HUES48 (cell line): ENCODE data around the gene TNS1.

Experiments used
- H3K27ac ChIP-seq: one replicate; pipeline ENCODE4 v1.7.0; 2013; ENCODE audit warnings: low read depth, low read length, inconsistent platforms
- H3K27me3 ChIP-seq: 2 replicates; pipeline ENCODE4 v1.6.1; 2013; ENCODE audit warnings: mild to moderate bottlenecking, low read length; ENCODE audit not compliant: control insufficient read depth, insufficient read depth
- H3K36me3 ChIP-seq: 2 replicates; pipeline ENCODE4 v1.6.1; 2013; ENCODE audit warnings: low read length; ENCODE audit not compliant: control insufficient read depth, insufficient read depth
- H3K4me1 ChIP-seq: 2 replicates; pipeline ENCODE4 v1.6.1; 2013; ENCODE audit warnings: mild to moderate bottlenecking, low read length; ENCODE audit not compliant: control insufficient read depth, insufficient read depth
- H3K4me3 ChIP-seq: 2 replicates; pipeline ENCODE4 v1.5.1; 2013; ENCODE audit warnings: mild to moderate bottlenecking, low read depth, low read length
- H3K9ac ChIP-seq: 2 replicates; pipeline ENCODE4 v1.6.1; 2013; ENCODE audit warnings: mild to moderate bottlenecking, low read depth, low read length, moderate library complexity
- H3K9me3 ChIP-seq: 2 replicates; pipeline ENCODE4 v1.6.1; 2013; ENCODE audit warnings: low read length; ENCODE audit not compliant: control insufficient read depth, insufficient read depth

Gene TNS1

GRCh38 chr2:217784996-217785543 lies 217.7 kb downstream of the TNS1 start:
- Histone ChIP-seq H3K9ac (no peak overlapping the region), H3K27me3 (peaks cover 7% of the 10 kb centered on the region), H3K27ac (no peak overlapping the region), H3K9me3 (no peaks in the 10 kb centered on the region), H3K4me1 (no peaks in the 10 kb centered on the region), H3K36me3 (no peaks in the 10 kb centered on the region), H3K4me3 (no peak overlapping the region)

DNA sequence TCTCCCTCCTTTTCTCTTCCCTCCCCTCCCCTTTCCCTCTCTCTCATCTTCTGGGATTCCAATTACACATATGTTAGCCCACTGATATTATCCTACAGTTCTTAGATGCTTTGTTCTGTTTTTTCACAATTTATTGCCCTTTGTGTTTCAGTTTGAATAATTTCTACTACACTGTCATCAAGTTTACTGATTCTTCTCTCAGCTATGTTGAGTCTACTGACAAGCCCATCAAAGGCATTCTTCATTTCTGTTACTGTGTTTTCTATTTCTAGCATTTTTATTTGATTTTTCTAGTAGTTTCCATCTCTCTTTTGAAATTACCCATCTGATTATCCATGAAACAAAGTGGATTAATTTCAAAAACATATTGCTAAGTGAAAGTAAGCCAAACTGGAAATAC lies 219.6 kb downstream of the TNS1 start:
- Histone ChIP-seq H3K9me3 (no peaks in the 10 kb centered on the region), H3K9ac (no peak overlapping the region), H3K36me3 (no peaks in the 10 kb centered on the region), H3K27ac (no peak overlapping the region), H3K4me1 (no peaks in the 10 kb centered on the region), H3K27me3 (peaks cover 7% of the 10 kb centered on the region), H3K4me3 (no peak overlapping the region)

DNA sequence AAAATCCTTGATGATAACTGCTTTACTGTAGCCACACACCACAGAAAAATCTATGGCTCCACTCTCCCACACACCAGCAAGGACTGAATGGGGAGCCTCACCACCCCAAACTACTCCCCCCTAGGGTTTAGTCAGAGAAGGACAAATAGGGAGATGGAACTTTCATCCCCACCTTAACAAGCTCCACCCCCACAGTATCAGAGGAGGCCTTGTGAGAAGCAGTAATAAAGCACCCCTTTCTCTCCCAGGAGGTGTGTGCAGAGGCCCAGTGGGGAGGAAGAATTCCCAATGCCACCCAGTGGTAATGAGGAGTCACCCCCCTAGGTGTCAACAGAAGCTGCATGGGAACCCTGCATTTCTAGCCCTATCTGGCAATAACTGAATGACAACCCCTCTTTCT lies 224.9 kb downstream of the TNS1 start:
- Histone ChIP-seq H3K36me3 (no peaks in the 10 kb centered on the region), H3K27me3 (no peaks in the 10 kb centered on the region), H3K27ac (no peak overlapping the region), H3K9ac (no peak overlapping the region), H3K4me3 (no peak overlapping the region), H3K4me1 (no peaks in the 10 kb centered on the region), H3K9me3 (no peaks in the 10 kb centered on the region)

GRCh38 chr2:217776631-217777030 lies 226.2 kb downstream of the TNS1 start:
- Histone ChIP-seq H3K27me3 (no peaks in the 10 kb centered on the region), H3K9me3 (no peaks in the 10 kb centered on the region), H3K27ac (no peak overlapping the region), H3K4me3 (no peak overlapping the region), H3K9ac (no peak overlapping the region), H3K36me3 (no peaks in the 10 kb centered on the region), H3K4me1 (no peaks in the 10 kb centered on the region)

GRCh38 chr2:217775920-217776503 lies 226.8 kb downstream of the TNS1 start:
- no peaks in the 10 kb centered on the region for H3K4me1 ChIP-seq
- no peaks in the 10 kb centered on the region for H3K9me3 ChIP-seq
- H3K27ac ChIP-seq, result no peak overlapping the region
- H3K9ac ChIP-seq, result no peak overlapping the region
- no peak overlapping the region for H3K4me3 ChIP-seq
- no peaks in the 10 kb centered on the region for H3K36me3 ChIP-seq
- H3K27me3 ChIP-seq, result no peaks in the 10 kb centered on the region

DNA sequence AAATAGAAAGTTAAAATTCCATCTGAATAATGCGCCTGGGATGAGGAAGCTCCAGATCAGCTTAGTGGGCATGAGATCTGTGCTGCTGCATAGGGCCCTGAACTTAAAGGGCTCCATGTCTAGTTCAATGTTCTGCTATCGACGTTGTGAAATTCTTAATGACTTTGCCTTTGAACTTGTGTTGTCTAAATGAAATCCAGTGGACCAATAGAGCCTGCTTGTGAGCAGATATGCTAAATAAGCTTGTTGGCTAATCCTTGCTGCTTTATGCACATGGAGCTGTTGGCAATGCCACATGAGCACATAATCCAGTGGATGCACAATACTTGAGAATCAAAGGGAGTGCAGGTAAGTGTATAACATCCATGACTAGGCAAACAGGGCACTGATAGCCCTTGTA lies 228.6 kb downstream of the TNS1 start:
- Histone ChIP-seq H3K4me1 (no peaks in the 10 kb centered on the region), H3K9me3 (no peaks in the 10 kb centered on the region), H3K4me3 (no peak overlapping the region), H3K27me3 (no peaks in the 10 kb centered on the region), H3K36me3 (no peaks in the 10 kb centered on the region), H3K27ac (no peak overlapping the region), H3K9ac (no peak overlapping the region)

- Histone ChIP-seq H3K27ac (no peak overlapping the region), H3K4me1 (no peaks in the 10 kb centered on the region), H3K4me3 (no peak overlapping the region), H3K9ac (no peak overlapping the region), H3K9me3 (no peaks in the 10 kb centered on the region), H3K36me3 (no peaks in the 10 kb centered on the region), H3K27me3 (no peaks in the 10 kb centered on the region)
Observed at GRCh38 chr2:217773539-217773938, 229.3 kb downstream of the TNS1 start.

DNA sequence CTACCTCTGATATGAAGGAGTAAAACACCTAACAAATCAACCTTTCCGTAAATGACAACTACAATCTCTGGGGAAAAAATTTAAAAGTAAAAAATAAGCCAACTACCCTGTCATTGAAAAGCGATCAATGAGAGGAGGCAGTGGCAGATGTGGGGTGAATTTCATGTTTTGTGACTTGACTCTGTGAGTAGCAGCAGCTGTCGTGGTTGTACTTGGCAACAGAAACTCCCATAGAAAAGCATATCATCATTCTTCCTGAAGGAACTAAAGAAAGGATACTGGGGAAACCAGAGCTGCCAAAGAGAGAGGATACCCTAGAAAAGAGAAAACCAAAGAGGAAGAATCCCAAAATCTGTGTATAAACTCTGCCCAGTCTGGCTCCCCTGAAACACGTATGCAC lies 236.4 kb downstream of the TNS1 start:
- H3K27ac ChIP-seq, result no peak overlapping the region
- H3K27me3 ChIP-seq, result no peaks in the 10 kb centered on the region
- H3K4me3 ChIP-seq, result no peak overlapping the region
- H3K4me1 ChIP-seq, result no peaks in the 10 kb centered on the region
- H3K9ac ChIP-seq, result no peak overlapping the region
- H3K9me3 ChIP-seq, result peaks cover 12% of the 10 kb centered on the region
- no peaks in the 10 kb centered on the region for H3K36me3 ChIP-seq

GRCh38 chr2:217761645-217762277 lies 241.0 kb downstream of the TNS1 start:
- H3K9ac ChIP-seq, result no peak overlapping the region
- H3K9me3 ChIP-seq, result peaks cover 15% of the 10 kb centered on the region
- no peak overlapping the region for H3K4me3 ChIP-seq

GRCh38 chr2:217759991-217760390 lies 242.8 kb downstream of the TNS1 start:
- no peak overlapping the region for H3K9ac ChIP-seq
- H3K27ac ChIP-seq, result no peak overlapping the region
- H3K9me3 ChIP-seq, result peaks cover 15% of the 10 kb centered on the region
- H3K4me3 ChIP-seq, result no peak overlapping the region
- no peaks in the 10 kb centered on the region; the same call in 1 of the 2 replicates for H3K27me3 ChIP-seq
- H3K36me3 ChIP-seq, result no peaks in the 10 kb centered on the region
- H3K4me1 ChIP-seq, result no peaks in the 10 kb centered on the region

More at GRCh38 chr2:217761645-217762277, 241.0 kb downstream of the TNS1 start:
- H3K4me1 ChIP-seq, result no peaks in the 10 kb centered on the region
- no peak overlapping the region for H3K27ac ChIP-seq
- H3K27me3 ChIP-seq, result no peaks in the 10 kb centered on the region
- no peaks in the 10 kb centered on the region for H3K36me3 ChIP-seq

DNA sequence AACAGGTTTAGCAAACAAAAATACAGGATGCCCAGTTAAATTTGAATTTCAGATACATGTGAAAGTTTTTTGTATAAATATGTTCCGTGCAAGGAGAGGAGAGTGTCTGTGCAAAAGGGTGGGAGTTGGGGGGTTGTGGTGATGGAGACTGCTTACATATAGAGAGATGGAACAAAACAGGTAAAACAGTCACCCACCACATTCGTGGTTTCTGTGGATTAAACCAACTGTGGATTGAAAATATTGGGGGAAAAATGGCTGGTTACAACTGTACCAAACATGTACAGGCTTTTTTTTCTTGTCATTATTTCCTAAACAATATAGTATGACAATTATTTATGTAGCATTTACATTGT lies 245.7 kb downstream of the TNS1 start:
- Histone ChIP-seq H3K27ac (no peak overlapping the region), H3K9ac (no peak overlapping the region), H3K9me3 (peaks cover 9% of the 10 kb centered on the region), H3K36me3 (no peaks in the 10 kb centered on the region), H3K4me3 (no peak overlapping the region), H3K4me1 (no peaks in the 10 kb centered on the region), H3K27me3 (no peaks in the 10 kb centered on the region; the same call in 1 of the 2 replicates)
